GM12891 (cell line): Measurements from ENCODE around the gene SPATA13.

Experiments
- PAX5 ChIP-seq: IDR thresholded peaks from 2 replicates; pipeline ENCODE4 v1.6.1; 2011; ENCODE audit warnings: low read length, moderate library complexity, mild to moderate bottlenecking; ENCODE audit not compliant: insufficient read depth, severe bottlenecking
- POLR2A ChIP-seq: IDR thresholded peaks from 2 replicates; pipeline ENCODE4 v1.6.1; 2011; ENCODE audit warnings: low read depth, low read length, control low read depth
- POLR2AphosphoS5 ChIP-seq: IDR thresholded peaks from 2 replicates; pipeline ENCODE4 v1.6.1; 2011; ENCODE audit warnings: low read depth, low read length, control low read depth
- SPI1 ChIP-seq: IDR thresholded peaks from 2 replicates; pipeline ENCODE4 v1.6.1; 2011; ENCODE audit warnings: low read depth, low read length, control low read depth
- TAF1 ChIP-seq: IDR thresholded peaks from 2 replicates; pipeline ENCODE4 v1.6.1; 2011; ENCODE audit warnings: low read depth, low read length, control low read depth

DNA sequence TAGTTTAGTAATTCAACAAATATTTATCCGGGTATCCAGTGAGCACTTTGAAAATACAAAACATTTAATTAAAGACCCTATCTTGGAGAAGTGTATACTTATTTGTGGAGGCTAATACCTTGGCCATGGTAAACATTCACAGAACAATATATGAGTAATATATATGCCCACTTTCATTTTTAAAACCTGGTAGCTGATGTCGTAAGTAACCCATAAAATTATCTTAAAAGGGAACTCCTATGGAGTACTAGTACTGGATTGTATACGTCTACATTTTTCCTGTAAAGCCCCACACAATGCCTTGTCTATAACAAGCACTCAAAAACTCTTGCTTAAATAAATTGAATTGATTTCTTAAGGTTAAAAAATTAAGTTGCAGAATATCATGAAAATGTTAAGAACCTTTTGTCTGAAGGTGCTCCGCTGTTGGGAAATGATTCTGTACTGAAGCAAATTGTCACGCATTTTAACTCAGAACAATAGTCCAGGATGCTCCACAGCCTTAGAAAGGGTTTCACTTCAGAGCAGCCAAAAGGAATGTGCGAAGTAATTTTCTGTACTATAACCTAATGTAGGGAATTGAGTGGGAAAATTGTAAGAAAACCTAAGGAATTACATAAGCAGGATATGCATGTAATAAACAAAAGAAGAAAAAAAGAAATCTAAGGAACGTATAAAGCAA, 90.0 kb downstream of the SPATA13 start:
- TF ChIP-seq POLR2AphosphoS5 (no peak), SPI1 (no peak), POLR2A (no peak), TAF1 (no peak), PAX5 (no peak)
